Amygdala (tissue), 56 donors: ENCODE results near the gene PTPN18.
"Not testable (repeated sequence)": the region's sequence is repeated elsewhere in the genome, so short reads cannot be mapped to it uniquely, and the experiment has no call there.

Source experiments
- DNase-seq, 56 donors: peaks; one replicate each; lab custom pipeline; 2025; lab: John Stamatoyannopoulos, UW

Gene PTPN18, protein sequence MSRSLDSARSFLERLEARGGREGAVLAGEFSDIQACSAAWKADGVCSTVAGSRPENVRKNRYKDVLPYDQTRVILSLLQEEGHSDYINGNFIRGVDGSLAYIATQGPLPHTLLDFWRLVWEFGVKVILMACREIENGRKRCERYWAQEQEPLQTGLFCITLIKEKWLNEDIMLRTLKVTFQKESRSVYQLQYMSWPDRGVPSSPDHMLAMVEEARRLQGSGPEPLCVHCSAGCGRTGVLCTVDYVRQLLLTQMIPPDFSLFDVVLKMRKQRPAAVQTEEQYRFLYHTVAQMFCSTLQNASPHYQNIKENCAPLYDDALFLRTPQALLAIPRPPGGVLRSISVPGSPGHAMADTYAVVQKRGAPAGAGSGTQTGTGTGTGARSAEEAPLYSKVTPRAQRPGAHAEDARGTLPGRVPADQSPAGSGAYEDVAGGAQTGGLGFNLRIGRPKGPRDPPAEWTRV

DNA sequence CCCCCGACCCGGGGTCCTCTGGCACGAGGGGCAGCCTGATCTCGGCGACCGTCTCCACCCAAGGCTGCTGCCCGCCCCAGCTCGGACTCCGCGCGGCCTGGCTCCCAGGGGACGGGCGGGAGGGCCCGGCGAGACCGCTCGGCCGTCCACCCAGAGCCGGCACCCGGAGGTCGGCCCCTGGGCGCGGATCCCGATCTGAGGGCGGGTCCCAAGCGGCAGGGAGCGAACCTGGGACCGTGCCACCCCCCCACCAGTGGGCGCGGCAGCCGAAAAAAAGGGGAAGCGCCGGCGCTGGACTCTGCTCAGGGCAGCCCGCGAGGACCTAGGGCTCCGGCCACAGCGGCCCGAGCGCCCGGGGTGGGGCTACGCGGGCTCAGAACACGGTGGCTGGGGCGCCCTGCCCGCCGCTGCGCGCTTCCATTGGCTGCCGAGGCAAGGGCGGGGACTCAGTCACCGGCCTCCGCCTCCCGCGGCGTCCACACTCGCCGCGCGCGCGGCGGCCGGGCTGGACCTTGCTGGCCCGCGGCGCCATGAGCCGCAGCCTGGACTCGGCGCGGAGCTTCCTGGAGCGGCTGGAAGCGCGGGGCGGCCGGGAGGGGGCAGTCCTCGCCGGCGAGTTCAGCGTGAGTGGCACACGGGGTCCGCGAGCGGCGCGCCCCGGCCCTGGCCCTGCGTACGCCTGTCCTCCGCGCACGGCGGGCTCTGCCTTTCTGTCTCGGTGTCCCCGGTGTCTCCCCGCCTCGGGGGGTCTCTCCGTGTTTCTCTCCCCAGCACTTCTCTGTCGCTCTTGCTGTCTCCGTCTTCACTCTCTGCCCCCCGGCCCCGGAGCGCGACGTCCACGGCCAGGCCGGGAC is at the start of gene PTPN18:
Gene PTPN18, plus strand, starts transcription at position 479 of the 854 bp plus-strand sequence. Its CDS starts 52 bp downstream, at position 531.
- DNase-seq: peak; percentile 6 to 91 (median 73)

DNA sequence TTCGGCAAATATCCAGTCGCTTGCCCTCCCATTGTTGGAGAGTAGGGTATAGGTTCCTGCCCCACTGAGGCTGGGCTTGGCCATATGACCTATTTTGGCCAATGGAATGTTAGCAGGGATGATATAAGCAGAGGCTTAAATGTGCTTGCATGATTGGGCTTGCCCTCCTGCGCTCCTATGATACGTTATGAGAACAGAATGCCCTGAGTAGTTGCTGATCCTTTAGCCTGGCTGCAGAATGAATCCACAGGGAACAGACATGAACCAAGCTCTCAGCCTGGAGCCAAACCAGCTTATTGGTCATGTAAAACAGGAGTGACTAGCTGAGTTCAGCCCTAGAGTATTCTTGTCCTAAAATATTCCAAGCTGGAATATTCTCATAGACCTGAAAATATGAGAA is 48.0 kb upstream of the PTPN18 start:
- no peak for DNase-seq

DNA sequence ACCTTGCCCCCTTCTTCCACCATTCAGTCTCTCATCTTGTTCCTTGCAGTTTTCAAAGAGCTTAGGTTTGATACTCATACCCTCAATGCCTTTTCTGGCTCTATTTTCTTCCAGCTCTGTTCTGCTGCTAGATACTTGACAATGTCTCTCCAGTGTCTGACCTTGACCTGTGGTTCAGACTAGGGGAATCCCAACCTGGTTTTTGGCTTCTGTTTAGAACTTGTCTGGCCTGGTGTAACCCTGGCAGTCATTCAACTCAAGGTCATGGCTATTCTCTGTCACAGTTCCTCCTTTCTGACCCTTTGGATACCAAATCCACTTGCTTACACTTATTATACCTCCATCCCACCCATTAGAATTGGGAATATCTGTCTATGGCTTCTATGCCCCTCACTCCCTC is 45.0 kb upstream of the PTPN18 start:
- DNase-seq: no peak

DNA sequence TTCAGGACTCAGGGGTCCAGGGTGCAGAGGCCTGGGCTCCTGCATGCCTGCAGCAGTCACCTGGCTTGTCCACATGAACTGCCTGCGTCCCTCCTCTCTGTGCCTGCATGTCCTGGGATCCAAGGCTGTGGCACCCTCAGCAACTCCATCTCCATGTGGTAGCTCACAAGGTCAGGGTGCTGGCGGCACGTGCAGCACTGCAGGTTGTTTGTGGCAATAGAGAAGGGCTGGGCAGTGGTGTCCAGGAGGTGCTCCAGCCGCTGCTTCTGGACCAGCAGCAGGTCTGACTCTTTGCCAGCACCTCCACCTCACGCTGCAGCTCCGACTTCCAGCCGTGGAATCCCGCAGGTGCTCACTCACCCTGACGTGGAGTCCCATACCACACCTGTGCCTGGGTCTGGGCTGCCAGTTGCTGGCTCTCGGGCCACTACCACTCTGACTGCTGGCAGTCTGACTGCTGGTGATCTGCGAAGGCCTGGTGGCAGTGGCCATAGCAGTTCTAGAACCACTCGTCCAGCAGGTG is 42.0 kb upstream of the PTPN18 start:
- DNase-seq: no peak

DNA sequence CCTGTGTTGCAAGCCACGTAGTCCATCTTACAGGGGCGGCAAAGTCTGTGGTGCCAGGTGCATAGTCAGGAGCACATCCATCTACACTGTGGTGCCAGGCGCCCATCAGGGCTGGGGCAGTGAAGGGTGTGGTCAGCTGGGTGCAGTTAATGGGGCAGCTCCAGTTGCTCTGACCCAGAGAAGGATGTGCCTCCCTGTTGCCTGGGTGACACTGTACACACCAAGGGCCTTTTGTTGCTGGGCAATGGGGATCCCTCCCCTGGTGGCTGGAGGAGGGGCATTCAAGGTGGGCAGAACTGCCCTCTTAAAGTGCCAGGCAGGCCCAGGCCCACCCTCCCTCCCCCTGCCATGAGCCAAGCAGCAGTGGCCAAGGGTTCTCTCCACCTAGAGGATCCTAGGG is 41.5 kb upstream of the PTPN18 start:
- DNase-seq: no peak

DNA sequence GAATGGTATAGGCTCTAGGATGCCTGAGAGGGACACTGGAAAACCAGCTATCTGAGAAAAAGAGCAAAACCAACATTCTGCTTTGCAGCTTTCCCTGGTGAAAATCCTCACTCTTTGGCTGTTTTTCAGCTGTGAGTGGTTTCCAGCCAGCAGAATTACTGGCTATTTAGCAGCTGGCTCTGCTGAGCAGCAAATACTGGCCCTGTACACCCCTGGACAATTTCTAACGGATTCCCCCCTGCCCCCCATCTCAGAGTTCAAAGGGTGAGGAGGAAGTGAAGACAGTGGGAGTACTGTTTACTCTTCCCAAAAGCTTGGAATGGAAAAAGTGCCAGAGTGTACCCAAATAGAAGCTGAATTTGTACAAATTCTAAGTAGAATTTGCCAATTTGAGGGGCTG is 39.3 kb upstream of the PTPN18 start:
- DNase-seq: peak in 2 of 56 donors; percentile 2 to 6

DNA sequence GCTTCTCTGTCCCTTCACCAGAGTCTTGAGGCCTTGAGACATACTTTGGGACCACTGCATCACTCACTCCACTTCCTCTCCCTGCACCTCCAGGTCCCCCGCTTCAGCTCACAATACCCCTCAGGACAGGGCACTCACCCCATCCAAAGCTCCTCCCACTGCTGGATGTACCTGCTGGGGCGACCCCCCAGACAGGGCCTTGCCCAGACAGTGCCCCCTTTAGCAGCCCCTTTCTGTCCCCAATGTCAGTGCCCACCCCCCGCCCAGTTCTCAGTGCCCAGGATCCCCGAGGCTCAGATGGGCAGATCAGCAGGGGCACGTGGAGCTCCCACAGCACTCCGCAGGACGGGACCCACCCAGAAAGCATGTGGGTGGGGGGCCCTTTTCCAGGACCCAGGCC is 37.0 kb upstream of the PTPN18 start:
- DNase-seq: no peak

DNA sequence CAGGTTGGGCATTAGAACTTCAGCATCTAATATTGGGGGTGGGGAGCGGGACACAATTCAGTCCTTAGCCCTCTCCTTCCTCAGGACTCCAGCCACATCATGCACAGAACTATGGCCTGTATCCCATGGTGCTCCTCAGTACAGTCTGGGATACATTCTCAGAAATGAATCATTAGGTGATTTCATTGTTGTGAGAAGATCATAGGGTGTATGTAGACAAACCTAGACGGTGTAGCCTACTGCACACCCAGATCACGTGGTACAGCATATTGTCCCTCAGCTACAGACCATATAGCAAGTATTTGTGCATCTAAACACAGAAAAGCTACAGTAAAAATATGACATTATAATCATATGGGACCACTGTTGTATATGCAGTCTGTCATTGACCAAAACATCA is 36.3 kb upstream of the PTPN18 start:
- DNase-seq: no peak

DNA sequence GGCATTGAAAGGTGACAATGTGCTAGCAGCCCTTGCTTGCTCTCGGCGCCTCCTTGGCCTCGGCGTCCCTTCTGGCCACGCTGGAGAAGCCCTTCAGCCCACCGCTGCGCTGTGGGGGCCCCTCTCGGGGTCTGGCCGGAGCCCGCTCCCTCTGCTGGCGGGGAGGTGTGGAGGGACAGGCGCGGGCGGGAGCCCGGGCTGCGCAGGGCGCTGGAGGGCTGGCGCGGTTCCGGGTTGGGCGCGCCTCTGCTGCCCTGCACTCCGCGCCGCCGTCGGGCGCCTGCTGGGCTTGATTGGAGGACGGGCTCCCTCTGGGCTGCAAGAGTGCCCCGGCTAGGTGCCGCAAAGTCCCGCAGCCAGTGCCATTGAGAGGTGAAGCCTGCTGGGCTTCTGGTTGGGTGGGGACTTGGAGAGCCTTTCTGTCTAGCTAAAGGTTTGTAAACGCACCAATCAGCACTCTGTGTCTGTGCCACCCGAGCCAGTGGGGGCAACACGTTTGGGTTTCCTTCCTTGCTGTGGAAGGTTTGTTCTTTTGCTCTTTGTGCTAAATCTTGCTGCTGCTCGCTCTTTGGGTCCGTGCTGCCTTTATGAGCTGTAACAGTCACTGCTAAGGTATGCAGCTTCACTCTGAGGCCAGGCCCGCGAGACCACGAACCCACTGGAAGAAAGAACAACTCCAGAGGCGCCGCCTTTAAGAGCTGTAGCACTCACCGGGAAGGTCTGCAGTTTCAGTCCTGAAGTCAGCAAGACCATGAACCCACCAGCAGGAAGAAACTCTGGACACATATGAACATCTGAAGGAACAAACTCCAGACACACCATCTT is 27.9 kb upstream of the PTPN18 start:
- no peak for DNase-seq

DNA sequence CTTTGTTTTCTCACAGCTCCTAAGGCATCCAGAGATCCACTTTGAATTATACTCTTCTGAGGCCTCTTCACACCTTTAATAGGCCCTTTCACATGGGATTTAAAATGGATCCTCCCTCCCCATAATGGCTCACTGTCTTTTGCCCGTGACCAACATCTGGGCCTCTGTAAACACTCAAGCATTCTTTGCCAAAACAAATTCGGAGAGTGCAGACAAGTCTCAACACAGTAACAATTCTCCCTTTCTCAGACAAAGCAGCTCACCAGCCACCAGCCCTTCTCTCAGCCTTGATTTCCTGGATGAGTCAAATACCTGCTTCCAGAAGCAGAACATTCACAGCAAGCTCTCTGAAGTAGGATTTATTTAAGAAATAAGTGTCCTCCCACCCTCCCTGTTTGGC is 27.1 kb upstream of the PTPN18 start:
- DNase-seq: no peak

DNA sequence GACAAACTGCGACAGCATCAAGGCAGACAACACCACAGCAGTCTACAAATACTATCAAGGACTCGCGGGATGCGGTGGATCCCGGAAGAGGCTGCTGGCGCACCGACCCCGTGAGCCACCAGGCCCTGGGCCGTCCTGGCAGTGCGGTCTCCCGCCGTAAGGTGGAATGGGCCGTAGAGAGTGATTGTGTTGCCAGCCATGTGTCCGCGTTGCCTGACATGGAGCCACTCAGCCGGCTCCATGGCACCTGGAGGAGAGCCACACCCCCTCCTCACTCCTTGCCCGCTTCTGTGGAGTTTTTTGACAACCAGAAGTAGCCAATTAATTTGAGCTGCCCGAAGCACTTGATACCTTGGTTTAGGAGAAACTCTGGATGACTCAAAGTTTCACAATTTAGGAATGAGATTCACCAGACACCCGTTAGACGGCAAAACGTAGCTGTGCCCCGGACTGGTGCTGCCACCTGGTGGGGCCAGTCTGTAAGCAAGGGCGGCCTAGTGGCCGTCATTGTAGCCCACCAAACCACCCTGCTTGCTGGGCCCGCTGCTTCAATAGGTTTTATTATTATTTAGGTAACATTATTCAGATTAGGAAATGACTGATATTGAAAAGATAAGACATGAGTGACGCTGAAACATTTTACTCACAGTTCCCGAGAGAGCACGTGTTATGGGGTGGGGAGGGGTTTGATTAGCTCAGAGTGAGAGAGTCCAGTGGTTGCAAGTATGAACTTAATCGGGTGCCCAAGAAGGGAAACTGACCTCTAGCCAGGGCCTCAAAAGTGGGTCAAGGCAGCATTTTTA is 23.4 kb upstream of the PTPN18 start:
- DNase-seq: peak in 37 of 56 donors; percentile 15 to 78 (median 36)

DNA sequence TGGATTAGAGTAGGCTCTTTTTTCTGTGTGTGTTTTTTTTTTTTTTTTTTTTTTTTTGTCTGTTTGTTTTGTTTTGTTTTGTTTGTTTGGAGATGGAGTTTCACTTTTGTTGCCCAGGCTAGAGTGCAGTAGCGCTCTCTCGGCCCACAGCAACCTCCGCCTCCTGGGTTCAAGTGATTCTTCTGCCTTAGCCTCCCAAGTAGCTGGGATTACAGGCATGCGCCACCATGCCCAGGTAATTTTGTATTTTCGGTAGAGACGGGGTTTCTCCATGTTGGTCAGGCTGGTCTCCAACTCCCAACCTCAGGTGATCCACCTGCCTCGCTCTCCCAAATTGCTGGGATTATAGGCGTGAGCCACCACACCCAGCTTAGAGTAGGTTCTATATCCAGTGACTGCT is 22.6 kb upstream of the PTPN18 start:
- DNase-seq: not testable (repeated sequence)

DNA sequence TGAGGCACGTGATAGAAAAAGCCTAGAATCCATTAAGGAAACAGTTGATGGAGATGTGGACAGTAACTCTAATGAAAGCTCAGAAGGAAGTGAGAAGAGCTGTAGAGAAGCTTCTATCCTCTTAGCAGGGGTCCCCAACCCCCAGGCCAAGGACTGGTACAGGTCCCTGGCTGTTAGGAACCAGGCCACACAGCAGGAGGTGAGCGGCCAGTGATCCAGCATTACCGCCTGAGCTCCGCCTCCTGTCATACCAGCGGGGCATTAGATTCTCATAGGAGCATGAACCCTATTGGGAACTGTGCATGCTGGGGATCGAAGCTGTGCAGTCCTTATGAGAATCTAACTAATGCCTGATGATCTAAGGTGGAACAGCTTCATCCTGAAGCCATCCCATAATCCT is 21.8 kb upstream of the PTPN18 start:
- DNase-seq: no peak

DNA sequence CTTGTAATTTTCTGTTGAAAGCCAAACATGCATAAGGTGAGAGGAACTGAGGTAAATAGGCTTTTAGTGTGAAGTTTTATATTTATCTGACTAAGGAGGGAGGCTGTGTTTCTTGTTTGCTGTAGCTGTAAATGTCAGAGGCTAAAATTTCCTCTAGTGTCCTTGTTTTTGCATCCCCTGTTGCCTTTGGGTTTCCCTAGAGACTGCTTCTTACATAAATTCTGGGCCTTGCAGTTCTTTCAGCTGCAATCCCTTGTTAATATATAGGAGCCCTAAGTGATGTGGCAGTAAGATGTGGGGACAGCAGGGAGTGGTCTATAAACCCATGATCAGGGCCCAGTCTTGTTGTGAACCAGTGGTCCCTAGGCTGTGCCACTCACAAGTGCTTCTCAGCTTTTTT is 20.6 kb upstream of the PTPN18 start:
- no peak for DNase-seq

DNA sequence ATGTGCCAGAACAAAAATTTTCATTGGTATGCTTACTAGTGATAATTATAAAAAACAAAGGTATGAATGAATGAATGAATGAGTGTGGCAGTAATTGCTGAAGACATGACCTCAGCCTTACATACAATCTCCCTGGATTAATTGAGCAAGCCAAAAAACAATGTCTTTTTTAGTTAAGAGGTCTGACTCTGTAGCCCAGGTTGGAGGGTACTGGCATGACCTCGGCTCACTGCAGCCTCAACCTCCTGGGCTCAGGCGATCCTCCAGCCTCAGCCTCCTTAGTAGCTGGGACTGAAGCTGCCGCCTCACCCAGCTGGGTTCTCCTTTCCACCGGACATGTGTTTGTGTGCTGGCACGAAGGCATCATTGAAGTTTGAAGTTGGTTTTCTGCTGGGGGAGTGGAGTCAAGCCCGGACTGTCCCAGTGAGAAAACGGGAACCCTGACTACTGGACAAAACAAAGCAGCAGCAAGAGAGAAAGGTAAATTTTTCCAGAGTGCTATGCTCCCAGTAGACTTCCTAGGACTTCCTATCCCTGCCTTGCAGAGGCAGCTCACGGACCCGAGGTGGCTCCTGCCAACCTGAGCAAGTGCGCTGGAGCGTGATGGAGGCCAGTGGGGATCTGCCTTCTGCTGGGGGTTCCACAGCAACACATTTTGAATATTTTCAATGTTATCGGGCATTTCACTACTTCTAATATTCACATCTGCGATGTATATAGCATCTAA is 19.5 kb upstream of the PTPN18 start:
- DNase-seq: no peak

DNA sequence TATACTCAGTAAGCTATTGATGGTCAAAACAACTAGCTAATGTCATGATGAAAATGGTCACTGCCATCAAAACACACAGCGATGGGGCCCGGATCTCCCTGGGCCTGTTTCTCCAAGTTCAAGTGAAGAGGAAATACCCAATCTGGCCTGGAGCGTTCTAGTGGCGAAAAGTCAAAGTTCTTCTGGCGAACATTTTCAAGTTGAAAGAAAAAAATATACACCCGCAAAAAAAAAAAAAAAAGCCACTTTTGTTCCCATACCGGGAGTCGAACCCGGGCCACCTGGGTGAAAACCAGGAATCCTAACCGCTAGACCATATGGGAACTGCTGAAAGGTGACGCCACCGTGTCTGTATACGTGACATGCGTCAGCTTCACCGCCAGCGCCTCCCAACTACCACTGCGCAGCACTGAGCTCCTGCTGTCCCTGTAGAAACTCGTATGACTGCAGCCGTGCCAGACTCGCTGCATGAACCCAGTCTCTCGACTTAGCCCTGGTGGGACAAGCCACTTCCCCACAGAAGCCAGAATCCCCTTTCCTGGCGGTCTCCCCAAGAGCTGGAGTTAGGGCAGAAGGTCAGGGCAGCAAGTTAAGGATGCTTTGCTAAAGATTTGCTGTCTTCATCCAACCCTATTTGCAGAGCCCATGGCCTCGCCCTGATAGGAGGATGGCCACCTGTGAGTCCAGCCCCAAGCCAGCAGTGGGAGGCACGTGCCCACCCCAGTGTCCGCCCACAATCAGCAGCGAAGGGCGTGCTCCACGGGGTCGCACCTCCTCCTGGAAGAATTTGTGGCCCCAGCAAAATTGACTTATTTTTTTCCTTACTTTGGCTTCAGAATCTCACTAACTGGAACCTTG is 18.8 kb upstream of the PTPN18 start:
- DNase-seq: peak in 44 of 56 donors; percentile 3 to 83 (median 45)

DNA sequence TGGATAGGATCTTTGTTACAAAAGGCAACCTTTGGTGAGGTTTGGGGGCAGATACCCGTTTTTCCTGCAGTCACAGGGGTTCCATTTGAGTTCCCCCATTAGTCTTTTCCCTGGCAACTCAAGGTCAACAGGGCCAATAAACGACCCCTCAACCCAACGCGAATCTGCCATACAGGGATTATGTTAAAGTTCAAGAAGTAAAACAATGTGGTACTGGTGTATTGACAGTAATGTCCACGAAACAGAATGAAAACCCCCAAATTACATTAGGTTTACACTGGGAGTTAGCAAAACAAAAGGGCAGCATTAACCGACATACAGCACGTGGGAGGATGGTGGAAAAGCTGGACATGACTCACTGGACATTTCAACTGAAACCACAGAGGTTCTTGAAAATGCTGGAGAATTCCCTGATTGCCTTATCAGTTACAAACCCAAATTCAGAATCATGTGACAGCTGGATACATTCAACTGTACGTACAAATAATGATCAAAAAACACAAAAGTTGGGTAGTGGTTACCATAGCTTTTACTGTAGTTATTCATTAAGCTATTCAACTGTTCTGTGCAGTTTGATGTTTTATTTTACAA is 18.0 kb upstream of the PTPN18 start:
- no peak for DNase-seq
